GM12878 (cell line): ENCODE measurements around the gene PKP3. TPM values are rescaled to one million over a fixed set of nuclear protein-coding genes. Genes with fewer than 3 reads are reported as not detected.

Experiments used
- ATAC-seq: fragments of 200-7000 bp; cut with Tn5 transposase; 3 replicates; pipeline ENCODE4 v1.9.1; 2020; ENCODE audit warnings: mild to moderate bottlenecking, moderate library complexity
- BruUV-seq: library from RNA; stranded (reverse); fragments of 400-500 nt; replicated peaks from 2 replicates; lab custom pipeline; 2021; lab: Mats Ljungman, UMichigan
- CTCF ChIA-PET: fragments of 300-600 bp; sonication (Branson Sonifier 250); formaldehyde crosslinking; extraction: SDS; loops from one replicate; lab custom pipeline; 2021; ENCODE audit warnings: inconsistent platforms; lab: Yijun Ruan, JAX
- POLR2A ChIA-PET: fragments of 350-600 bp; formaldehyde crosslinking; extraction: SDS; loops from one replicate; lab custom pipeline; 2021; ENCODE audit warnings: inconsistent platforms; lab: Charles Lee
- RAD21 ChIA-PET: fragments of 300-600 bp; sonication (Branson Sonifier 250); formaldehyde crosslinking; loops from one replicate; lab custom pipeline; 2023; ENCODE audit warnings: antibody characterized with exemption; ENCODE audit not compliant: unreplicated experiment; lab: Charles Lee
- SMC1A ChIA-PET: fragments of 300-600 bp; sonication (Branson Sonifier 250); formaldehyde crosslinking; loops from one replicate; lab custom pipeline; 2023; ENCODE audit not compliant: unreplicated experiment, uncharacterized antibody; lab: Charles Lee
- DNase-seq: peaks from one replicate; pipeline ENCODE4 v3.0.0-alpha.2; 2011; ENCODE audit warnings: low read depth, low spot score
- FAIRE-seq: peaks from 3 replicates; lab custom pipeline; 2011; peaks lifted over from hg19 to GRCh38; lab: Jason Lieb, UNC
- H2AFZ ChIP-seq: 2 replicates; pipeline ENCODE4 v1.6.0; 2011; ENCODE audit warnings: low read depth, low read length, control low read depth; ENCODE audit not compliant: control insufficient read depth
- H3K27ac ChIP-seq: 2 replicates; pipeline ENCODE4 v1.5.1; 2011; ENCODE audit warnings: control low read depth; ENCODE audit not compliant: control insufficient read depth, insufficient read depth
- H3K27me3 ChIP-seq, 2 experiments: replicated peaks in 1 of 2; 2 replicates each; pipeline versions ENCODE4 v1.6.0 to v1.6.1; 2011; ENCODE audit warnings: low read length in 1 of 2; ENCODE audit not compliant: control insufficient read depth in 2 of 2, insufficient read depth in 2 of 2
- H3K36me3 ChIP-seq, 2 experiments: 2 replicates each; pipeline ENCODE4 v1.5.1; 2011; ENCODE audit warnings: low read length in 1 of 2; ENCODE audit not compliant: control insufficient read depth in 2 of 2, insufficient read depth in 2 of 2
- H3K4me1 ChIP-seq: 2 replicates; pipeline ENCODE4 v1.6.1; 2011; ENCODE audit warnings: mild to moderate bottlenecking, low read length, moderate library complexity, mixed read lengths; ENCODE audit not compliant: control insufficient read depth, insufficient read depth
- H3K4me2 ChIP-seq: 2 replicates; pipeline ENCODE4 v1.6.0; 2011; ENCODE audit warnings: control low read depth; ENCODE audit not compliant: control insufficient read depth, insufficient read depth
- H3K4me3 ChIP-seq: fragments of 200-600 bp; sonication (generic); 2 replicates; pipeline ENCODE4 v1.5.1; 2016
- H3K79me2 ChIP-seq: 2 replicates; pipeline ENCODE4 v1.6.0; 2011; ENCODE audit warnings: low read length; ENCODE audit not compliant: control insufficient read depth, insufficient read depth
- H3K9ac ChIP-seq: 2 replicates; pipeline ENCODE4 v1.8.0; 2011; ENCODE audit warnings: low read length, control low read depth, mixed read lengths; ENCODE audit not compliant: control insufficient read depth, insufficient read depth
- H3K9me3 ChIP-seq: replicated peaks from 3 replicates; pipeline ENCODE4 v1.5.1; 2011; ENCODE audit warnings: mild to moderate bottlenecking, low read length; ENCODE audit not compliant: control insufficient read depth, insufficient read depth
- H4K20me1 ChIP-seq: 2 replicates; pipeline ENCODE4 v1.6.0; 2011; ENCODE audit not compliant: control insufficient read depth, insufficient read depth
- BHLHE40 ChIP-seq, 2 experiments: fragments of 450-650 bp in 1 of 2; IDR thresholded peaks; 2 replicates each; pipeline ENCODE4 v1.6.1; 2011 to 2017; ENCODE audit warnings: low read depth in 2 of 2, borderline replicate concordance in 1 of 2, improper control_type of control experiment in 1 of 2, low read length in 1 of 2, mild to moderate bottlenecking in 1 of 2
- BRCA1 ChIP-seq: IDR thresholded peaks from 2 replicates; pipeline ENCODE4 v1.6.1; 2011; ENCODE audit warnings: low read depth, low read length, improper control_type of control experiment
- CBX3 ChIP-seq: fragments of 200-600 bp; sonication (generic); IDR thresholded peaks from 2 replicates; pipeline ENCODE4 v1.6.1; 2016; ENCODE audit warnings: low read depth, borderline replicate concordance
- CREM ChIP-seq: IDR thresholded peaks from 2 replicates; pipeline ENCODE4 v1.6.1; 2014; ENCODE audit warnings: antibody characterized with exemption, low read depth
- DPF2 ChIP-seq: fragments of 450-650 bp; IDR thresholded peaks from 2 replicates; pipeline ENCODE4 v1.6.1; 2017; ENCODE audit warnings: mild to moderate bottlenecking
- LARP7 ChIP-seq: fragments of 450-650 bp; IDR thresholded peaks from 2 replicates; pipeline ENCODE4 v1.6.1; 2017; ENCODE audit warnings: mild to moderate bottlenecking
- MXI1 ChIP-seq: fragments of 150-350 bp; IDR thresholded peaks from 2 replicates; pipeline ENCODE4 v1.6.1; 2011; ENCODE audit warnings: low read depth, mild to moderate bottlenecking, inconsistent platforms, low read length, improper control_type of control experiment
- PAX5 ChIP-seq: IDR thresholded peaks from 2 replicates; pipeline ENCODE4 v1.6.1; 2011; ENCODE audit warnings: low read depth, low read length, borderline replicate concordance
- POU2F2 ChIP-seq: IDR thresholded peaks from 3 replicates; pipeline ENCODE4 v1.6.1; 2011; ENCODE audit warnings: low read depth, mild to moderate bottlenecking, low read length, borderline replicate concordance
- RAD51 ChIP-seq: fragments of 450-650 bp; IDR thresholded peaks from 2 replicates; pipeline ENCODE4 v1.6.1; 2016; ENCODE audit warnings: moderate library complexity, mild to moderate bottlenecking, inconsistent platforms
- SREBF2 ChIP-seq: IDR thresholded peaks from 2 replicates; pipeline ENCODE4 v1.6.1; 2012; ENCODE audit warnings: mild to moderate bottlenecking, low read length
- TAF1 ChIP-seq: IDR thresholded peaks from 2 replicates; pipeline ENCODE4 v1.6.1; 2011; ENCODE audit warnings: mild to moderate bottlenecking, low read depth, low read length, borderline replicate concordance
- ZNF274 ChIP-seq: IDR thresholded peaks from one replicate; pipeline ENCODE4 v1.8.0; 2011; ENCODE audit not compliant: insufficient read length, insufficient read depth
- ZNF384 ChIP-seq: IDR thresholded peaks from 2 replicates; pipeline ENCODE4 v1.6.1; 2012; ENCODE audit warnings: low read depth, mild to moderate bottlenecking, low read length, improper control_type of control experiment, borderline replicate concordance
- WGBS: methylation state at CpG from one replicate; pipeline ENCODE4 v1.1.6; 2016; ENCODE audit warnings: low lambda C conversion rate; ENCODE audit not compliant: insufficient replicate concordance, insufficient coverage; ENCODE audit errors: missing lambda C conversion rate; 5-methylcytosine and 5-hydroxymethylcytosine counted together
- in situ Hi-C: fragments of 300-500 bp; cut with MboI; formaldehyde crosslinking; loops from 9 replicates; pipeline ENCODE4 v1.14.3; 2018; ENCODE audit warnings: mixed read lengths
- intact Hi-C: fragments of 100-400 bp; cut with micrococcal nuclease; formaldehyde crosslinking; loops from one replicate; pipeline ENCODE4 v1.14.2; 2022; ENCODE audit not compliant: unreplicated experiment
- polyA plus RNA-seq, 11 experiments: library from polyadenylated mRNA; depleted of rRNA in 4 of 11; unstranded in 6 of 11; stranded (reverse) in 5 of 11; fragments of >200 nt; fragmentation: Nextera tagmentation in 4 of 11; fragmentation: Illumina TruSeq in 1 of 11; extraction: Ambion mirVana in 4 of 11; extraction: Trizol in 1 of 11; gene quantifications; 1 replicate in 1 of 11; 2 replicates in 10 of 11; pipeline versions ENCODE4 v1.2.1 to v1.2.3, GENCODE V29; 2011 to 2016; ENCODE audit warnings: inconsistent platforms in 2 of 11, missing spikeins in 2 of 11, low read depth in 1 of 11
- total RNA-seq, 4 experiments: library from RNA; depleted of rRNA in 3 of 4; stranded (reverse); fragments of >200 nt in 3 of 4; fragmentation: Illumina TruSeq in 1 of 4; extraction: Trizol in 1 of 4; gene quantifications; 2 replicates each; pipeline versions ENCODE4 v1.2.1 to v1.2.3, GENCODE V29; 2013 to 2021
- TF ChIP-seq, protein P1 (sequence below): fragments of 450-650 bp; formaldehyde crosslinking; IDR thresholded peaks from 2 replicates; pipeline ENCODE4 v1.5.0; 2022; ENCODE audit warnings: mild to moderate bottlenecking, missing genetic modification characterization

PKP3 gene
- total and polyA plus RNA-seq, 10 of the 15 experiments (the other 5 are each of a cell fraction or from before 2014, with no cell fraction given), result 0.45 to 0.90 TPM; not detected in 8

DNA sequence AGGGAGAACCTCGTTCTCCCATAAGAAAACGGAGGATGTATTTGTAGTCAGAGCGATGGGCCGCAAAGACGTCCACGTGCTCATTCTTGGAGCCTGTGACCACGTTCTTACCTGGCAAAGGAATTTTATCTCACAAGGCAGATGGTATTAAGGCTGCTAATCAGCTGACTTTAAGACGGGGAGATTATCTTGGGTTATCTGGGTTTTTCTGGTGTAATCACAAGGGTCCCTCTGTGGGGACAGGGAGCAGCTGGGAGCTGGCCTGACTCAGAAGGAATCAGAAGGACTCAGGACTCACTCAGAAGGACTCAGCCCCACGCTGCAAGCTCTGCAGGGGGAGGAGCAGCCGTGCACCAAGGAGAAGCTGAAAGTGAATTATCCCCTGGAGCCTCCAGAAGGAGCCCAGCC, 28.2 kb downstream of the PKP3 start:
- H2AFZ ChIP-seq, result no peak overlapping the region
- CTCF ChIA-PET, result interaction anchor here (0.6 kb wide), 1 partner anchor 77 kb away, joined by 3 read pairs; no protein-coding TSS in a partner anchor

More for the DNA sequence above, 28.2 kb downstream of the PKP3 start:
- 62% methylated on average over 10 of the region's 10 CpGs for whole genome bisulfite sequencing
- DNase-seq, result no peak
- Histone ChIP-seq H3K4me1 (no peaks in the 10 kb centered on the region), H3K9me3 (no peaks in the 10 kb centered on the region), H3K4me2 (no peak overlapping the region), H4K20me1 (no peaks in the 10 kb centered on the region), H3K36me3 (no peaks in the 10 kb centered on the region), H3K79me2 (no peaks in the 10 kb centered on the region), H3K9ac (no peak overlapping the region), H3K27me3 (no peaks in the 10 kb centered on the region), H3K4me3 (no peak overlapping the region), H3K27ac (no peak overlapping the region)
- no peak for FAIRE-seq
- ATAC-seq, result no peak
- intact Hi-C loops, result no loop called here
- TF ChIP-seq POU2F2 (no peak), MXI1 (no peak), RAD51 (no peak), TAF1 (no peak), BRCA1 (no peak), PAX5 (no peak), DPF2 (no peak), CBX3 (no peak), LARP7 (no peak), ZNF384 (no peak), SREBF2 (no peak), BHLHE40 (IDR thresholded peaks at IDR 0.05; ENCODE audit: borderline replicate concordance in 1 of 2, low read depth in 2 of 2, low read length in 1 of 2) (no peak), ZNF274 (no peak), CREM (no peak)
- TF ChIP-seq, protein P1, sequence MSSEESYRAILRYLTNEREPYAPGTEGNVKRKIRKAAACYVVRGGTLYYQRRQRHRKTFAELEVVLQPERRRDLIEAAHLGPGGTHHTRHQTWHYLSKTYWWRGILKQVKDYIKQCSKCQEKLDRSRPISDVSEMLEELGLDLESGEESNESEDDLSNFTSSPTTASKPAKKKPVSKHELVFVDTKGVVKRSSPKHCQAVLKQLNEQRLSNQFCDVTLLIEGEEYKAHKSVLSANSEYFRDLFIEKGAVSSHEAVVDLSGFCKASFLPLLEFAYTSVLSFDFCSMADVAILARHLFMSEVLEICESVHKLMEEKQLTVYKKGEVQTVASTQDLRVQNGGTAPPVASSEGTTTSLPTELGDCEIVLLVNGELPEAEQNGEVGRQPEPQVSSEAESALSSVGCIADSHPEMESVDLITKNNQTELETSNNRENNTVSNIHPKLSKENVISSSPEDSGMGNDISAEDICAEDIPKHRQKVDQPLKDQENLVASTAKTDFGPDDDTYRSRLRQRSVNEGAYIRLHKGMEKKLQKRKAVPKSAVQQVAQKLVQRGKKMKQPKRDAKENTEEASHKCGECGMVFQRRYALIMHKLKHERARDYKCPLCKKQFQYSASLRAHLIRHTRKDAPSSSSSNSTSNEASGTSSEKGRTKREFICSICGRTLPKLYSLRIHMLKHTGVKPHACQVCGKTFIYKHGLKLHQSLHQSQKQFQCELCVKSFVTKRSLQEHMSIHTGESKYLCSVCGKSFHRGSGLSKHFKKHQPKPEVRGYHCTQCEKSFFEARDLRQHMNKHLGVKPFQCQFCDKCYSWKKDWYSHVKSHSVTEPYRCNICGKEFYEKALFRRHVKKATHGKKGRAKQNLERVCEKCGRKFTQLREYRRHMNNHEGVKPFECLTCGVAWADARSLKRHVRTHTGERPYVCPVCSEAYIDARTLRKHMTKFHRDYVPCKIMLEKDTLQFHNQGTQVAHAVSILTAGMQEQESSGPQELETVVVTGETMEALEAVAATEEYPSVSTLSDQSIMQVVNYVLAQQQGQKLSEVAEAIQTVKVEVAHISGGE, result no peak
- ChIA-PET POLR2A (interaction anchor here (0.7 kb wide), 1 partner anchor 188 kb away, joined by 3 read pairs; no protein-coding TSS in a partner anchor), SMC1A (no interaction called here), RAD21 (no interaction called here)
- in situ Hi-C loops, result no loop called here
- BruUV-seq, result no TSS peak
